GM12873 (cell line): ENCODE measurements around the gene NTN5.

Experiments used
- CTCF ChIP-seq: IDR thresholded peaks from 2 replicates; pipeline ENCODE4 v1.5.1; 2012; ENCODE audit warnings: low read depth, mild to moderate bottlenecking, moderate library complexity, low read length, control low read depth; ENCODE audit not compliant: insufficient read depth; ENCODE audit errors: missing control alignments

Gene NTN5

DNA sequence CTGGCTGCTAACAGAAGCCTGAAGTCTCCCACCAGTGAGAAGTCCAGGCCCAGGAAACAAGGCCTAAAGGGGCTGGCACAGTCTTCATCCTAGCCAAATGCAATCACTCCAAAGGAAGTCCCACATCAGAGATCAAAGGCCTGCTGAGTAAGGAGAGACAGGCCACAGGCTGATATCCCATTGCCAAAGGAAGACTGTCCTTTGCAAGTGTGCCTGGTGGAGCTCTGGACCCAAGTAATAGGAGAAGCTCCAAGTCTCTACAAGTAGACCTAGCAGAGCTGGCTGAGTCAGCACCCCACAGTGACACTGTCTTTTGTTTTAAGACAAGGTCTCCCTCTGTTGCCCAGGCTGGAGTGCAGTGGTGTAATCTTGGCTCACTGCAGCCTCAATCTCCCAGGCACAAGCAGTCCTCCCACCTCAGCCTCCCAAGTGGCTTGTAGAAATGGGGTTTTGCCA is 40.1 kb downstream of the NTN5 start:
- no peak for TF ChIP-seq CTCF

DNA sequence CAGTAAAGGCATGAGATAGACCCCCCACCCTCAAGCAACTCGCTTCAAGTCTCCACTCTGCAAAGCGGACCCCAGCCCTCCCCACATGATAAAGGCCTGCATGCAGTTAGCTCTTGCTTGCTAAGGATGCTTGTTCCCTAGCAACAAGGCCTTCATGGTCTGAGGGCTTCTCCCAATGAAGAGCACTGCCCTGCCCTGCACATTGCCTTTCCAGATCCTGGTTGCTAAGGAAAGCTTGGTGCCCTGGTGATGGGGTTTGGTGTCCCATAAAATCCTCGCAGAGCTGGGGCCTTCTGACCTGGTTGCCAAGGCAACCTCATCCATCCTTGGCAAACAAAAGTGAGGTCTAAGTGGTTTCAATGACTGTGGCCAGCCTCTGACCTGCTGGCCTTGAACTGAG is 41.6 kb downstream of the NTN5 start:
- no peak for TF ChIP-seq CTCF

- no peak for TF ChIP-seq CTCF
These were observed 42.3 kb downstream of the NTN5 start for GRCh38 chr19:48630296-48631063.

DNA sequence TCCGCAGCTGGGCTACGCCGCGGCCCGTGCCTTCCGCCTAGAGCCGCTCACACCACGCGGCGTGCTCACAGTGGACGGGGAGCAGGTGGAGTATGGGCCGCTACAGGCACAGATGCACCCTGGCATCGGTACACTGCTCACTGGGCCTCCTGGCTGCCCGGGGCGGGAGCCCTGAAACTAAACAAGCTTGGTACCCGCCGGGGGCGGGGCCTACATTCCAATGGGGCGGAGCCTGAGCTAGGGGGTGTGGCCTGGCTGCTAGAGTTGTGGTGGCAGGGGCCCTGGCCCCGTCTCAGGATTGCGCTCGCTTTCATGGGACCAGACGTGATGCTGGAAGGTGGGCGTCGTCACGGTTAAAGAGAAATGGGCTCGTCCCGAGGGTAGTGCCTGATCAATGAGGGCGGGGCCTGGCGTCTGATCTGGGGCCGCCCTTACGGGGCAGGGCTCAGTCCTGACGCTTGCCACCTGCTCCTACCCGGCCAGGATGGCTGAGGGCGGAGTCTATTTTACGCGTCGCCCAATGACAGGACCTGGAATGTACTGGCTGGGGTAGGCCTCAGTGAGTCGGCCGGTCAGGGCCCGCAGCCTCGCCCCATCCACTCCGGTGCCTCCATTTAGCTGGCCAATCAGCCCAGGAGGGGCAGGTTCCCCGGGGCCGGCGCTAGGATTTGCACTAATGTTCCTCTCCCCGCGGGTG is 43.1 kb downstream of the NTN5 start:
- TF ChIP-seq CTCF = no peak

GRCh38 chr19:48629297-48629598 is 43.6 kb downstream of the NTN5 start:
- no peak for TF ChIP-seq CTCF

GRCh38 chr19:48628486-48629296 is 44.1 kb downstream of the NTN5 start:
- TF ChIP-seq CTCF = no peak

GRCh38 chr19:48627865-48628314 is 44.9 kb downstream of the NTN5 start:
- TF ChIP-seq CTCF = no peak
